Measurements from ENCODE around the gene OR2A1. TPM values are rescaled to one million over a fixed set of nuclear protein-coding genes. Genes with fewer than 3 reads are reported as not detected.
"Not testable (repeated sequence)": the region's sequence is repeated elsewhere in the genome, so short reads cannot be mapped to it uniquely, and the experiment has no call there.

OR2A1 gene
- total RNA-seq, 6 donors from 2014 or later: 0.10 to 0.46 (median 0.14) TPM; not detected in 3

GRCh38 chr7:144348625-144349024 is 36.4 kb downstream of the OR2A1 start:
- no CpG with 5 or more reads among the region's 1 CpG for WGBS, 2 donors

GRCh38 chr7:144351667-144352066 is 39.4 kb downstream of the OR2A1 start:
- ATAC-seq (ENCODE audit: low FRiP score in 2 of 2); H3K4me3 ChIP-seq; H3K9me3 ChIP-seq; H3K4me1 ChIP-seq; H3K27me3 ChIP-seq; DNase-seq; H3K36me3 ChIP-seq; H3K27ac ChIP-seq: not testable (repeated sequence)
- 62 to 73% methylated on average over 2 of the region's 3 CpGs for WGBS, 2 donors

More at GRCh38 chr7:144348625-144349024, 36.4 kb downstream of the OR2A1 start:
- H3K9me3 ChIP-seq; H3K4me3 ChIP-seq; H3K36me3 ChIP-seq; H3K27ac ChIP-seq; H3K4me1 ChIP-seq; ATAC-seq (ENCODE audit: low FRiP score in 2 of 2); H3K27me3 ChIP-seq; DNase-seq: not testable (repeated sequence)

- H3K4me3 ChIP-seq: peak within 1 kb of the TSS in 1 of 4 donors; percentile 32
- WGBS, 2 donors: no CpG with 5 or more reads among the region's 50 CpGs
- not testable (repeated sequence) for H3K9me3 ChIP-seq, H3K27ac ChIP-seq, H3K4me1 ChIP-seq, H3K27me3 ChIP-seq, H3K36me3 ChIP-seq, DNase-seq
- peak; percentile 91 to 95 for ATAC-seq (ENCODE audit: low FRiP score in 2 of 2)
Measured at GRCh38 chr7:144355176-144355822, 43.1 kb downstream of the OR2A1 start, which contains the start of gene ARHGEF5. ARHGEF5 (plus strand) TSS chr7:144355402; CDS start chr7:144362670, 7,268 bp downstream.

GRCh38 chr7:144356185-144356584 is 44.0 kb downstream of the OR2A1 start:
- not testable (repeated sequence) for H3K27me3 ChIP-seq; H3K4me1 ChIP-seq; DNase-seq; H3K36me3 ChIP-seq; ATAC-seq (ENCODE audit: low FRiP score in 2 of 2); H3K27ac ChIP-seq; H3K4me3 ChIP-seq; H3K9me3 ChIP-seq
- WGBS, 2 donors: no CpG with 5 or more reads among the region's 6 CpGs

- not testable (repeated sequence) for H3K27ac ChIP-seq; ATAC-seq (ENCODE audit: low FRiP score in 2 of 2); H3K9me3 ChIP-seq; H3K36me3 ChIP-seq; DNase-seq; H3K27me3 ChIP-seq; H3K4me1 ChIP-seq; H3K4me3 ChIP-seq
- WGBS, 2 donors: no CpG with 5 or more reads among the region's 11 CpGs
Measured at GRCh38 chr7:144356860-144357259, 44.6 kb downstream of the OR2A1 start.

- not testable (repeated sequence) for H3K27ac ChIP-seq; H3K36me3 ChIP-seq; H3K4me3 ChIP-seq; H3K27me3 ChIP-seq; H3K4me1 ChIP-seq; ATAC-seq (ENCODE audit: low FRiP score in 2 of 2); H3K9me3 ChIP-seq; DNase-seq
- no CpG with 5 or more reads among the region's 3 CpGs for WGBS, 2 donors
Measured at GRCh38 chr7:144362061-144362460, 49.8 kb downstream of the OR2A1 start.

- not testable (repeated sequence) for H3K9me3 ChIP-seq, H3K4me1 ChIP-seq, H3K36me3 ChIP-seq, H3K27ac ChIP-seq, DNase-seq, H3K27me3 ChIP-seq, H3K4me3 ChIP-seq
- peak in 1 of 2 donors; percentile 2 for ATAC-seq (ENCODE audit: low FRiP score in 2 of 2)
- no CpG with 5 or more reads among the region's 6 CpGs for WGBS, 2 donors
Measured at GRCh38 chr7:144365523-144365922, 53.3 kb downstream of the OR2A1 start.

GRCh38 chr7:144367250-144367649 is 55.0 kb downstream of the OR2A1 start:
- not testable (repeated sequence) for H3K9me3 ChIP-seq; ATAC-seq (ENCODE audit: low FRiP score in 2 of 2); H3K4me1 ChIP-seq; H3K27ac ChIP-seq; H3K4me3 ChIP-seq; DNase-seq; H3K27me3 ChIP-seq; H3K36me3 ChIP-seq
- WGBS, 2 donors: no CpG with 5 or more reads among the region's 9 CpGs

- not testable (repeated sequence) for H3K36me3 ChIP-seq; H3K4me3 ChIP-seq; DNase-seq; ATAC-seq (ENCODE audit: low FRiP score in 2 of 2); H3K9me3 ChIP-seq; H3K27me3 ChIP-seq; H3K27ac ChIP-seq; H3K4me1 ChIP-seq
- WGBS, 2 donors: 88% methylated on average over 3 of the region's 7 CpGs; no CpG with 5 or more reads in 1 of the 2 donors
Measured at GRCh38 chr7:144369221-144369620, 57.0 kb downstream of the OR2A1 start.

Other genes with a start within 250 kb of the OR2A1 start
- gene OR2A25, start 242.6 kb upstream of the OR2A1 start, total RNA-seq: not detected
- gene OR2A12, start 226.1 kb upstream of the OR2A1 start, total RNA-seq: not detected
- gene OR2A2, start 202.8 kb upstream of the OR2A1 start, total RNA-seq: not detected
- gene OR2A14, start 189.2 kb upstream of the OR2A1 start, total RNA-seq: not detected
- gene CTAGE4, start 129.0 kb upstream of the OR2A1 start, total RNA-seq: 10 to 100 TPM in 2 of 6 donors, 1 to 10 TPM in 4; 3.0 to 19.2 (median 7.3) TPM
- 10 to 100 TPM in 2 of 6 donors, 1 to 10 TPM in 4; 3.9 to 21.3 (median 8.3) TPM for gene ARHGEF35, start 116.6 kb upstream of the OR2A1 start, total RNA-seq
- under 1 TPM in 3 of 6 donors, not detected in 3; 0.09 to 0.46 (median 0.10) TPM for gene OR2A42, start 72.8 kb upstream of the OR2A1 start, total RNA-seq
- gene OR2A7, start 47.6 kb upstream of the OR2A1 start, total RNA-seq: 10 to 100 TPM in 1 of 6 donors, 1 to 10 TPM in 5; 4.5 to 12.0 (median 8.2) TPM
- 1 to 10 TPM in 5 of 6 donors, not detected in 1; 1.5 to 7.3 (median 2.5) TPM for gene CTAGE8, start 43.1 kb upstream of the OR2A1 start, total RNA-seq
- 10 to 100 TPM; 22.0 to 54.2 (median 29.2) TPM for gene ARHGEF5, start 43.0 kb downstream of the OR2A1 start, total RNA-seq
- gene NOBOX, start 91.3 kb downstream of the OR2A1 start, total RNA-seq: not detected